IPS-20b (cell line): ENCODE results near the gene PDCD2L.

Experiments
- H3K27ac ChIP-seq: one replicate; pipeline ENCODE4 v1.5.1; 2013; ENCODE audit warnings: low read length
- H3K27me3 ChIP-seq: 2 replicates; pipeline ENCODE4 v1.6.1; 2013; ENCODE audit warnings: mild to moderate bottlenecking, low read length, inconsistent platforms; ENCODE audit not compliant: insufficient read depth
- H3K36me3 ChIP-seq: 2 replicates; pipeline ENCODE4 v1.6.1; 2013; ENCODE audit warnings: low read depth, mild to moderate bottlenecking, inconsistent platforms, low read length, moderate library complexity; ENCODE audit not compliant: insufficient read depth
- H3K4me1 ChIP-seq: 2 replicates; pipeline ENCODE4 v1.6.1; 2013; ENCODE audit warnings: mild to moderate bottlenecking, control low read depth, inconsistent platforms, low read length, moderate library complexity; ENCODE audit not compliant: insufficient read depth
- H3K4me3 ChIP-seq: 2 replicates; pipeline ENCODE4 v1.5.1; 2013; ENCODE audit warnings: mild to moderate bottlenecking, low read length, inconsistent platforms
- H3K9ac ChIP-seq: 2 replicates; pipeline ENCODE4 v1.6.1; 2013; ENCODE audit warnings: low read depth, mild to moderate bottlenecking, inconsistent platforms, low read length, moderate library complexity
- H3K9me3 ChIP-seq: 2 replicates; pipeline ENCODE4 v1.6.1; 2013; ENCODE audit warnings: mild to moderate bottlenecking, low read depth, low read length, inconsistent platforms; ENCODE audit not compliant: insufficient read depth

PDCD2L gene, protein sequence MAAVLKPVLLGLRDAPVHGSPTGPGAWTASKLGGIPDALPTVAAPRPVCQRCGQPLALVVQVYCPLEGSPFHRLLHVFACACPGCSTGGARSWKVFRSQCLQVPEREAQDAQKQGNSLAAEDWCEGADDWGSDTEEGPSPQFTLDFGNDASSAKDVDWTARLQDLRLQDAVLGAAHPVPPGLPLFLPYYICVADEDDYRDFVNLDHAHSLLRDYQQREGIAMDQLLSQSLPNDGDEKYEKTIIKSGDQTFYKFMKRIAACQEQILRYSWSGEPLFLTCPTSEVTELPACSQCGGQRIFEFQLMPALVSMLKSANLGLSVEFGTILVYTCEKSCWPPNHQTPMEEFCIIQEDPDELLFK

DNA sequence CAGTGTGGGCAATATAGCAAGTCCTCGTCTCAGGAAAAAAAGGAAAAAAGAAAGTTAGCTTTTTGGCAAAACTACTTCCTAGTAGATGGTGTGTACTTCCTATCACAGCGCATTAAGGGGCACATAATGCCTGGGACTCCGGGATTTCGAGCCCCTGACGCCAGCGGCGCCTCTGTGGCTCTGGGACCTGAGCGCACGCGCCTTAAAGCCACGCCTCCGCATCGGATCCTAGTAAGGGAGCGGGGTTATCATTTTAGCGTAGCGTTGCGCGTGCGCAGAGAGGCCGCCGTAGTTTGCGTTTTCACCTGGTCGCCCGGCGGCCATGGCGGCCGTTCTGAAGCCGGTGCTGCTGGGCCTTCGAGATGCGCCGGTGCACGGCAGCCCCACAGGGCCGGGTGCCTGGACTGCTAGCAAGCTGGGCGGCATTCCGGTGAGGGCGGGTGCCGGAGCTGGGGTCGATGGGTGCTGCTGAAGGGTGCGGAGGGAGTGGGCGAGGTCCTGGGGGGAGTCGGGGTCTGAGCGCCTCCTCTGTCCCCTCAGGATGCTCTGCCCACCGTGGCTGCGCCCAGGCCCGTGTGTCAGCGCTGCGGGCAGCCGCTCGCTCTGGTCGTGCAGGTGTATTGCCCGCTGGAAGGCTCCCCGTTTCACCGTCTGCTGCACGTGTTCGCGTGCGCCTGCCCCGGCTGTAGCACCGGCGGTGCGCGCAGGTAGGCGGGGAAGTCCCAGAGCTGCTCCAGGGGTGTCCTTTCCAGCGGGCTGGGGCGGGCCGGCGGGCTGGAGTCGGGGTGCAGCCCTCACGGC is at the start of gene PDCD2L:
PDCD2L (plus strand) TSS at position 291 of the 801 bp plus-strand sequence; CDS start at position 323, 32 bp downstream.
- Histone ChIP-seq H3K27ac (no peak within 1 kb of the TSS), H3K4me1 (no peaks in the 10 kb centered on the region), H3K9me3 (no peaks in the 10 kb centered on the region), H3K9ac (peak within 1 kb of the TSS; percentile 92), H3K4me3 (peak within 1 kb of the TSS; percentile 95), H3K36me3 (peaks cover 28% of the 10 kb centered on the region), H3K27me3 (no peaks in the 10 kb centered on the region)

DNA sequence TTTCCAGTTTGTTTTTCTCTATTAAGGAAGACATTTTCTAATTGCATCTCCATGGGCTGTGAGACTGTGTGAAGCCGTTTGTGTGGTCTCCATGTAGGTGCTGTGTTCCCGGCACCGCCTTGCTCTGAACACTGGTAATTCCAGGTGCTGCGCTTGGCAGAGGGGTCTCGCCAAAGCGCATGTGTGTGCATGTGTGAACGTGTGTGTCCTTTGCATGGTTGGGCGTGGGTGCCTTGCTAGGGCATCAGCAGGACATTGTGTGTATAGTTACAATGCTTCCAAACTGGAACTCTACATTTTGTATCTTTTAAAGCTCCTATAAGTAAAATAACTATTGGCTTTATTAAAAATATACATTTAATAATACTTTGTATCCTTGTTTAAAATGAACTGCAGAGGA is 49.0 kb upstream of the PDCD2L start:
- Histone ChIP-seq H3K27me3 (no peaks in the 10 kb centered on the region), H3K36me3 (peaks cover 15% of the 10 kb centered on the region), H3K4me1 (peaks cover 6% of the 10 kb centered on the region; the same call in 1 of the 2 replicates), H3K27ac (no peak overlapping the region), H3K4me3 (no peak overlapping the region), H3K9ac (no peak overlapping the region), H3K9me3 (no peaks in the 10 kb centered on the region)

DNA sequence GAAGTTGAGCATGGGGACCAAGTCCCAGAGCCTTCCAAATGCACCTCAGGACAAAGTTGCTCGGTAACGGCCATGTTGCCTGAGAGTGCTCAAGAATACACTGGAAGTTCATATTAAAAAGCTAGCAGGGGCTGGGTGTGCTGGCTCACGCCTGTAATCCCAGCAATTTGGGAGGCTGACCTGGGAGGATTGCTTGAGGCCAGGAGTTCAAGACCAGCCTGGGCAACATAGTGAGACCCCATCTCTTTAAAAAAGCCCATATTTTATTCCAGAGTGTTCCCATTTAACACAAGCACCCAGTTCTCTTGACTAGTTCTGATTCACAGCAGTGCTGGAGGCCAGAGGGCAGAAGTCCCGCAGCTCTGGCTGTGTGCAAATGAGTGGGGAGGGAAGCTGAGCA is 47.3 kb upstream of the PDCD2L start:
- Histone ChIP-seq H3K4me1 (peaks cover 6% of the 10 kb centered on the region; the same call in 1 of the 2 replicates), H3K27ac (no peak overlapping the region), H3K9me3 (no peaks in the 10 kb centered on the region), H3K4me3 (no peak overlapping the region), H3K36me3 (peaks cover 9% of the 10 kb centered on the region), H3K27me3 (no peaks in the 10 kb centered on the region), H3K9ac (no peak overlapping the region)

DNA sequence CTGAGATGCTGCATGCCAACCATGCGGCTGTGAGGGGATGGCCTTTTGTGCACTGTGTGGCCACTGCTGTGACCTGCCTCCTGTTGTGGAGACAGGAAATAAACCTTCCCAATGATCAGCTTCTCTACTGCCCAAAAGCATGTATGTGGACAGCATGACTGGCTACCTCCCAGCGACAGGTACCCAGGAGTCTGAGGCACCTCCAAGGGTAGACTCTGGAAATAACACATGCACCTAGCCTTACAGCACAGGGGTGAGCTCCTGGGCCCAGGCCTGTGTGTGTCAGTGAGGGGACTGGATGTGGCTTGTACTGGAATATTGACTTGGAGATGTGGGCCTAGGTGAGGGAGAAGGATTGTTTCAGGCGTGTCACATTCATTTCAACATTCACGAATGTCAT is 46.8 kb upstream of the PDCD2L start:
- H3K4me3 ChIP-seq = no peak overlapping the region
- peaks cover 6% of the 10 kb centered on the region; the same call in 1 of the 2 replicates for H3K4me1 ChIP-seq
- no peaks in the 10 kb centered on the region for H3K27me3 ChIP-seq
- peaks cover 9% of the 10 kb centered on the region for H3K36me3 ChIP-seq
- H3K27ac ChIP-seq = no peak overlapping the region
- no peak overlapping the region for H3K9ac ChIP-seq
- H3K9me3 ChIP-seq = no peaks in the 10 kb centered on the region

DNA sequence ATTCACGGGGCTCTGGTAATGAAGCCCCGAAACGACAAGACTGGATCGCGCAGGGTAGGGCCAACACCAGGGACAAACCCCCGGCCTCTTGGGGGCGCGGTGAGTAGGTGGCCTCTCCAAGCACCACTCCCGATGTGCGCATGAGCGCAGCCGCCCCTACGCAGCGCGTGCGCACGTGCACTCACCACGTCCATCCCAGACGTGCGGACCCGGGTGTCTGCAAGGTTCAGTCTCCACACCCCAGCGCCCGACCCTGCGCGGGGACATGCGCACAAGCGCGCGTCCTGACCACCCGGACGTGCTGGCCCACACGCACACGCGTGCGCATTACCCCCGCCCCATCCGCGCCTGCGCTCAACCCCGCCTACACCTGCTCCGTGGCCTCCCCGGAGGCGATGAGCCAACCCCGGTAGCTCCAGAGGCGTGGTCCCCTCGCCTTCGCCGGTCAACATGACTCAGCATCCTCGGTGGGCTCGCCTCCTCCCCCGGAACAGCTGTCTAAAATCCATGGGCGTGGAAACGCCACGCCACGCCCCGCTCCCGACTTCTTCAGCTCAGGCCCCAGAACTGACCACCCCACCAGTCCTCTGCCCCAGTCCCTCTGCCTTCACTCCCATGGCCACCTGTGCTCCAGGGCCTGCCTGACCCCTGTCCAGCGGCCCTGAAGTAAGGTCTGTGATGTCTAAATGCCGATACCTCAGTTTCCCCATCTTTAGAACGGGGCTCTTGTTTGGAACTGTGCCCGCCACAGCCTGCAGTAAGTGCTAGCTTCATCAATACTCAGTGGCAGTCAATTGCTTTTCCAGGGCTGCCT is 44.9 kb upstream of the PDCD2L start:
- Histone ChIP-seq H3K36me3 (no peaks in the 10 kb centered on the region), H3K9ac (peak overlapping the region; percentile 70; the same call in 1 of the 2 replicates), H3K4me1 (peaks cover 6% of the 10 kb centered on the region; the same call in 1 of the 2 replicates), H3K27me3 (no peaks in the 10 kb centered on the region), H3K27ac (peak overlapping the region; percentile 6), H3K4me3 (peak overlapping the region; percentile 61), H3K9me3 (no peaks in the 10 kb centered on the region)

DNA sequence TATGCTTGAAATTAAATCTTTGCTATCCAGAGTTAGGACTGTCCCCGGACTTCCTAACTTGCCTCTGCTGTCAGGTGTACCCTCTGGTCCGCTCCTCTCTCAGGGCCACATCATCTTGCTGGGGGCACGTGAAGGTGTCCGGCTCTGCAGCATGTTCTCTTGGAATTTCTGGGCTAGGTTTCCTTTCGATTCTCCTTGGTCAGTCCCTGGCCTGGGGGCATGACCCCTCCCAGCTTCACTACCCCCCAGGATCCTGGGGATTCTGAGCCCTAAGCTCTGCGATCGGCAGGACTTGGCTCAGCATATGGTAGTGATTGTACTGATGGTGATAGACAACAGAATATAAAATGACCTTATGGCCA is 44.3 kb upstream of the PDCD2L start:
- Histone ChIP-seq H3K27ac (no peak overlapping the region), H3K4me1 (peaks cover 6% of the 10 kb centered on the region; the same call in 1 of the 2 replicates), H3K4me3 (peak overlapping the region; percentile 61), H3K27me3 (no peaks in the 10 kb centered on the region), H3K36me3 (no peaks in the 10 kb centered on the region), H3K9me3 (no peaks in the 10 kb centered on the region), H3K9ac (peak overlapping the region; percentile 70; the same call in 1 of the 2 replicates)

DNA sequence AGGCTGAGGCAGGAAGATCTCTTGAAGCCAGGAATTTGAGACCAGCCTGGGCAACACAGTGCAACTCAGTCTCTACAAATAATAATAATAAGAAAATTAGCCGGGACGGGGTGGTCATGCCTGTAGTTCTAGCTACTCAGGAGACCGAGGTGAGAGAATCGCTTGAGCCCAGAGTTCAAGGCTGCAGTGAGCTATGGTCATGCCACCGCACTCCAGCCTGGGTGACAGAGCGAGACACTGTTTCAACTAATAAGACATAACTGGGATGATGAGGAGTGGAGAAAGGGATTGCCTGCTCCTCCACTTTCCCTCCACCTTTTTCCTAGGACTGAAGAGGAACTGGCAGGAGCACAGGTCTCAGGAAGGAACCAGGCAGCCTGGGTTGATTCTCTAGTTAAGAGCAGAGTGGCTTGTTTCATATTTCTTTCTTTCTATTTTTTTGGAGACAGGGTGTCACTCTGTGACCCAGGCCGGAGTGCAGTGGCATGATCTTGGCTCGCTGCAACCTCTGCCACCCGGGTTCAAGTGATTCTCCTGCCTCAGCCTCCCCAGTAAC is 43.8 kb upstream of the PDCD2L start:
- Histone ChIP-seq H3K36me3 (no peaks in the 10 kb centered on the region), H3K4me1 (peaks cover 6% of the 10 kb centered on the region; the same call in 1 of the 2 replicates), H3K27me3 (no peaks in the 10 kb centered on the region), H3K4me3 (no peak overlapping the region), H3K27ac (no peak overlapping the region), H3K9ac (peak overlapping the region; percentile 70; the same call in 1 of the 2 replicates), H3K9me3 (no peaks in the 10 kb centered on the region)

DNA sequence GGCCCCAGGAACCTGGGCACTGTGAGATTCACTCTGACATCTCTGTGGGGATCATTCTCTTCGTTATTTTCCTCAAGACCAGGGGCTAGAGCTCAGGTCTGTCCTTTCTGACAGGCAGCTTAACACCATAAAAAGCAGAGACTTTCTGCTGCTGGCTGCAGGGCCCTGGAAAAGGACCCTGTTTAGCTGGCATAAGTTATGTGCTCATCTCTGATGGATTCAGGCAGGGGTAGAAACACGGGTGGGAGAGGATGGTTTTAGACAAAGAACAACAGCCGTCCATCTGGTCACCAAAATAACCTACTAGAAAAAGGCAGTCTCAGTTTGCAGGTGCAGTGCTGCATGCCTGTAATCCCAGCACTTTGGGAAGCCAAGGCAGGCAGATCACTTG is 41.5 kb upstream of the PDCD2L start:
- H3K9me3 ChIP-seq = no peaks in the 10 kb centered on the region
- no peaks in the 10 kb centered on the region for H3K27me3 ChIP-seq
- H3K27ac ChIP-seq = no peak overlapping the region
- H3K9ac ChIP-seq = no peak overlapping the region
- H3K4me1 ChIP-seq = peaks cover 6% of the 10 kb centered on the region; the same call in 1 of the 2 replicates
- peaks cover 15% of the 10 kb centered on the region for H3K36me3 ChIP-seq
- H3K4me3 ChIP-seq = no peak overlapping the region

DNA sequence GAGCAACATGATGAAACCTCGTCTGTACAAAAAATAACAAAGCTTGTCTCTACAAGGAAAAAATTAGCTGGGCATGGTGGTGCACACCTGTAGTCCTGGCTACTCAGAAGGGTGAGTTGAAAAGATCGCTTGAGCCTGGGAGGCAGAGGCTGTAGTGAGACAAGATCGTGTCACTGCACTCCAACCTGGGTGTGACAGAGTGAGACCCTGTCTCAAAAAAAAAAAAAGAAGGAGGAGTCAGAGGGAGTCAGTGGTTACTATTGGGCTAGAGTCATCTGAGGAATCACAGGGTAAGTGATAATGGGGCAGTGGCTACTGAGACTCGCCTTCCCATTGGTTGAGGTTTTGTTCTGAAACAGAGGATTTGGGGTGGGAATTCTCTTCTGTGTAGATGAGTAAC is 41.1 kb upstream of the PDCD2L start:
- Histone ChIP-seq H3K27ac (no peak overlapping the region), H3K4me1 (peaks cover 6% of the 10 kb centered on the region; the same call in 1 of the 2 replicates), H3K4me3 (no peak overlapping the region), H3K36me3 (peaks cover 19% of the 10 kb centered on the region), H3K27me3 (no peaks in the 10 kb centered on the region), H3K9ac (no peak overlapping the region), H3K9me3 (no peaks in the 10 kb centered on the region)

DNA sequence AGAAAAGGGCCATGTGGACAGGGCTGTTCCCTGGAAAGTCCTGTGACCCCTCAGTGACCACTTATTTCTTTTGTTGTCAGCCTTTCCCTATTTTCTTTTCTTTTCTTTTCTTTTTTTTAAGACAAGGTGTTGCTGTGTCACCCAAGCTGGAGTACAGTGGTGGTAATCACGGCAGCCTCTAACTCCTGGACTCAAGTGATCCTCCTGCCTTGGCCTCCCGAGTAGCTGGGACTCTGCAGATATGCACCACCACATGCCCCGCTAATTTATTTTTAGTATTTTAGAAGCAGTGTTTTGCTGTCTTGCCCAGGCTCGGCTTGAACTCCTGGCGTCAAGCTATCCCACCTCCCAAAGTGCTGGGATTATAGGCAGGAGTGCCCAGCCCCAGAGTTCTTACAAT is 40.3 kb upstream of the PDCD2L start:
- Histone ChIP-seq H3K9ac (no peak overlapping the region), H3K9me3 (no peaks in the 10 kb centered on the region), H3K27ac (no peak overlapping the region), H3K4me3 (no peak overlapping the region; the same call in 1 of the 2 replicates), H3K4me1 (no peaks in the 10 kb centered on the region; the same call in 1 of the 2 replicates), H3K36me3 (peaks cover 27% of the 10 kb centered on the region), H3K27me3 (no peaks in the 10 kb centered on the region)

DNA sequence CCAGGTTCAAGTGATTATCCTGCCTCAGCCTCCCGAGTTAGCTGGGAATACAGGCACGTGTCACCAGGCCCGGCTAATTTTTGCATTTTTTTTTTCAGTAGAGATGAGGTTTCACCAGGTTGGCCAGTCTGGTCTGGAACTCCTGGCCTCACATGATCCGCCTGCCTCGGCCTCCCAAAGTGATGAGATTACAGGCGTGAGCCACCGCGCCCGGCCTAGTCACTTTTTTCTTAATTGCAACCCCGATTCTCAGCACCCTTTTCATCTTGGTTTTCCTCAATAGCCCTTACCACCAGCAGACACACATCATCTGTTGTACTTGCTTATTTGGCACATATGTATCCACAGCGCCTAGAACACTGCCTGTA is 39.8 kb upstream of the PDCD2L start:
- Histone ChIP-seq H3K9ac (peak overlapping the region; percentile 57; the same call in 1 of the 2 replicates), H3K9me3 (no peaks in the 10 kb centered on the region), H3K4me3 (peak overlapping the region; percentile 70), H3K36me3 (peaks cover 32% of the 10 kb centered on the region), H3K27ac (no peak overlapping the region), H3K27me3 (no peaks in the 10 kb centered on the region), H3K4me1 (no peaks in the 10 kb centered on the region; the same call in 1 of the 2 replicates)
